Fibroblast of pulmonary artery (primary cell): ENCODE data around the gene ZSCAN12.

Experiments
- DNase-seq: peaks from one replicate; pipeline ENCODE4 v3.0.0-alpha.2; 2010; ENCODE audit warnings: low read depth
- H3K4me3 ChIP-seq: replicated peaks from 2 replicates; pipeline ENCODE4 v1.5.1; 2011; ENCODE audit warnings: low read depth, mild to moderate bottlenecking, control low read depth, low read length, moderate library complexity
- CTCF ChIP-seq: IDR thresholded peaks from 2 replicates; pipeline ENCODE4 v1.5.1; 2011; ENCODE audit warnings: mild to moderate bottlenecking, control low read depth, low read length, inconsistent platforms; ENCODE audit errors: missing control alignments

ZSCAN12 gene

GRCh38 chr6:28395918-28396317, 3.6 kb downstream of the ZSCAN12 start:
- no peak for TF ChIP-seq CTCF
- H3K4me3 ChIP-seq: no peak overlapping the region
- no peak for DNase-seq

- DNase-seq: peak; percentile 33
- peak; percentile 49 for TF ChIP-seq CTCF
- no peak overlapping the region for H3K4me3 ChIP-seq
Observed at GRCh38 chr6:28393912-28394662, 5.5 kb downstream of the ZSCAN12 start.

- no peak for DNase-seq
- H3K4me3 ChIP-seq: no peak overlapping the region
- TF ChIP-seq CTCF: no peak
Observed at GRCh38 chr6:28390688-28391087, 8.9 kb downstream of the ZSCAN12 start.

GRCh38 chr6:28384143-28384533, 15.4 kb downstream of the ZSCAN12 start:
- TF ChIP-seq CTCF: no peak
- no peak overlapping the region for H3K4me3 ChIP-seq
- DNase-seq: no peak

- H3K4me3 ChIP-seq: peak overlapping the region; percentile 53
- DNase-seq: peak; percentile 90
- TF ChIP-seq CTCF: peak; percentile 53
Observed at GRCh38 chr6:28383235-28384142, 16.1 kb downstream of the ZSCAN12 start.

- no peak for DNase-seq
- no peak overlapping the region for H3K4me3 ChIP-seq
Observed at GRCh38 chr6:28380381-28380780, 19.2 kb downstream of the ZSCAN12 start.

More at GRCh38 chr6:28380381-28380780, 19.2 kb downstream of the ZSCAN12 start:
- no peak for TF ChIP-seq CTCF
